ENCODE measurements around the gene DAGLB.

GRCh38 chr7:6384327-6384726 lies 63.4 kb downstream of the DAGLB start:
- TF ChIP-seq EZH2 (IDR thresholded peaks at IDR 0.05) (no peak), POLR2AphosphoS5 (IDR thresholded peaks at IDR 0.05; ENCODE audit: borderline replicate concordance, low read depth, low read length) (no peak)

Measured in SK-N-MC (cell line).